Measurements from ENCODE around the gene PHAF1. TPM values are rescaled to one million over a fixed set of nuclear protein-coding genes. Genes with fewer than 3 reads are reported as not detected.

PHAF1 gene
- total and polyA plus RNA-seq, 9 donors, result 12.9 to 22.2 (median 17.8) TPM

GRCh38 chr16:67193536-67193935 is 83.8 kb downstream of the PHAF1 start:
- peaks cover 56% of the 10 kb centered on the region for H3K4me1 ChIP-seq (ENCODE audit: control insufficient read depth, insufficient read depth, low read length)

GRCh38 chr16:67194260-67194659 is 84.5 kb downstream of the PHAF1 start:
- Histone ChIP-seq H3K36me3 (ENCODE audit: control insufficient read depth, insufficient read depth, low read length) (peaks cover 53% of the 10 kb centered on the region), H3K27me3 (ENCODE audit: control insufficient read depth, insufficient read depth, low read length) (no peaks in the 10 kb centered on the region), H3K9me3 (replicated peaks; ENCODE audit: control insufficient read depth, low read depth, low read length) (no peaks in the 10 kb centered on the region), H3K4me3 (ENCODE audit: low read length) (no peak overlapping the region), H3K4me1 (ENCODE audit: control insufficient read depth, insufficient read depth, low read length) (peaks cover 54% of the 10 kb centered on the region), H3K27ac (ENCODE audit: low read length) (no peak overlapping the region)
- DNase-seq, result no peak
- WGBS (ENCODE audit: insufficient coverage), result 75% methylated on average over 1 of the region's 6 CpGs

More at GRCh38 chr16:67193536-67193935, 83.8 kb downstream of the PHAF1 start:
- H3K36me3 ChIP-seq (ENCODE audit: control insufficient read depth, insufficient read depth, low read length), result peaks cover 53% of the 10 kb centered on the region
- H3K9me3 ChIP-seq (replicated peaks; ENCODE audit: control insufficient read depth, low read depth, low read length), result no peaks in the 10 kb centered on the region
- no peak overlapping the region for H3K27ac ChIP-seq (ENCODE audit: low read length)
- H3K4me3 ChIP-seq (ENCODE audit: low read length), result no peak overlapping the region
- H3K27me3 ChIP-seq (ENCODE audit: control insufficient read depth, insufficient read depth, low read length), result no peaks in the 10 kb centered on the region
- DNase-seq, result no peak

GRCh38 chr16:67195676-67196075 is 85.9 kb downstream of the PHAF1 start:
- no peaks in the 10 kb centered on the region for H3K27me3 ChIP-seq (ENCODE audit: control insufficient read depth, insufficient read depth, low read length)
- no peak overlapping the region for H3K4me3 ChIP-seq (ENCODE audit: low read length)
- no peak overlapping the region for H3K27ac ChIP-seq (ENCODE audit: low read length)
- no peaks in the 10 kb centered on the region for H3K9me3 ChIP-seq (replicated peaks; ENCODE audit: control insufficient read depth, low read depth, low read length)
- H3K4me1 ChIP-seq (ENCODE audit: control insufficient read depth, insufficient read depth, low read length), result peaks cover 42% of the 10 kb centered on the region
- no peak for DNase-seq
- WGBS (ENCODE audit: insufficient coverage), result 86% methylated on average over 3 of the region's 5 CpGs
- peaks cover 57% of the 10 kb centered on the region for H3K36me3 ChIP-seq (ENCODE audit: control insufficient read depth, insufficient read depth, low read length)

GRCh38 chr16:67196881-67197280 is 87.1 kb downstream of the PHAF1 start:
- no peaks in the 10 kb centered on the region for H3K27me3 ChIP-seq (ENCODE audit: control insufficient read depth, insufficient read depth, low read length)
- no peaks in the 10 kb centered on the region for H3K9me3 ChIP-seq (replicated peaks; ENCODE audit: control insufficient read depth, low read depth, low read length)
- H3K36me3 ChIP-seq (ENCODE audit: control insufficient read depth, insufficient read depth, low read length), result peaks cover 66% of the 10 kb centered on the region
- H3K27ac ChIP-seq (ENCODE audit: low read length), result no peak overlapping the region
- no CpG with 5 or more reads among the region's 1 CpG for WGBS (ENCODE audit: insufficient coverage)
- H3K4me1 ChIP-seq (ENCODE audit: control insufficient read depth, insufficient read depth, low read length), result peaks cover 31% of the 10 kb centered on the region
- no peak for DNase-seq
- no peak overlapping the region for H3K4me3 ChIP-seq (ENCODE audit: low read length)

- Histone ChIP-seq H3K9me3 (replicated peaks; ENCODE audit: control insufficient read depth, low read depth, low read length) (no peaks in the 10 kb centered on the region), H3K27me3 (ENCODE audit: control insufficient read depth, insufficient read depth, low read length) (no peaks in the 10 kb centered on the region), H3K4me3 (ENCODE audit: low read length) (no peak overlapping the region), H3K4me1 (ENCODE audit: control insufficient read depth, insufficient read depth, low read length) (peaks cover 29% of the 10 kb centered on the region), H3K36me3 (ENCODE audit: control insufficient read depth, insufficient read depth, low read length) (peaks cover 74% of the 10 kb centered on the region), H3K27ac (ENCODE audit: low read length) (no peak overlapping the region)
- 67% methylated on average over 5 of the region's 6 CpGs for WGBS (ENCODE audit: insufficient coverage)
- DNase-seq, result no peak
Observed at GRCh38 chr16:67197704-67198103, 88.0 kb downstream of the PHAF1 start.

Other genes with a start within 250 kb of the PHAF1 start
- 2.7 TPM for gene PDP2, start 229.4 kb upstream of the PHAF1 start, total RNA-seq
- gene PDP2, start 229.4 kb upstream of the PHAF1 start, polyA plus RNA-seq (ENCODE audit: insufficient read depth in 1 of 8, insufficient read length in 8 of 8, low replicate concordance in 1 of 8), result 1 to 10 TPM; 1.9 to 2.6 (median 2.3) TPM
- gene CDH16, start 191.1 kb upstream of the PHAF1 start, total RNA-seq, result 0.04 TPM
- 1 to 10 TPM in 1 of 8 donors, under 1 TPM in 5, not detected in 2; 0.08 to 1.7 (median 0.13) TPM for gene CDH16, start 191.1 kb upstream of the PHAF1 start, polyA plus RNA-seq (ENCODE audit: insufficient read depth in 1 of 8, insufficient read length in 8 of 8, low replicate concordance in 1 of 8)
- gene RRAD, start 184.4 kb upstream of the PHAF1 start, total RNA-seq, result 7.3 TPM
- gene RRAD, start 184.4 kb upstream of the PHAF1 start, polyA plus RNA-seq (ENCODE audit: insufficient read depth in 1 of 8, insufficient read length in 8 of 8, low replicate concordance in 1 of 8), result 10 to 100 TPM in 3 of 8 donors, 1 to 10 TPM in 5; 6.0 to 10.7 (median 9.1) TPM
- 115 TPM for gene CIAO2B, start 175.5 kb upstream of the PHAF1 start, total RNA-seq
- gene CIAO2B, start 175.5 kb upstream of the PHAF1 start, polyA plus RNA-seq (ENCODE audit: insufficient read depth in 1 of 8, insufficient read length in 8 of 8, low replicate concordance in 1 of 8), result 100 to 1,000 TPM in 1 of 8 donors, 10 to 100 TPM in 7; 89.1 to 111 (median 94.2) TPM
- gene CES2, start 174.4 kb upstream of the PHAF1 start, total RNA-seq, result 26.1 TPM
- 10 to 100 TPM; 27.2 to 36.2 (median 31.4) TPM for gene CES2, start 174.4 kb upstream of the PHAF1 start, polyA plus RNA-seq (ENCODE audit: insufficient read depth in 1 of 8, insufficient read length in 8 of 8, low replicate concordance in 1 of 8)
- gene CES3, start 148.7 kb upstream of the PHAF1 start, total RNA-seq, result 0.22 TPM
- gene CES3, start 148.7 kb upstream of the PHAF1 start, polyA plus RNA-seq (ENCODE audit: insufficient read depth in 1 of 8, insufficient read length in 8 of 8, low replicate concordance in 1 of 8), result 1 to 10 TPM in 1 of 8 donors, under 1 TPM in 7; 0.05 to 1.3 (median 0.34) TPM
- 2.4 TPM for gene CES4A, start 121.4 kb upstream of the PHAF1 start, total RNA-seq
- gene CES4A, start 121.4 kb upstream of the PHAF1 start, polyA plus RNA-seq (ENCODE audit: insufficient read depth in 1 of 8, insufficient read length in 8 of 8, low replicate concordance in 1 of 8), result 1 to 10 TPM; 1.5 to 5.3 (median 3.2) TPM
- 40.7 TPM for gene CBFB, start 80.8 kb upstream of the PHAF1 start, total RNA-seq
- gene CBFB, start 80.8 kb upstream of the PHAF1 start, polyA plus RNA-seq (ENCODE audit: insufficient read depth in 1 of 8, insufficient read length in 8 of 8, low replicate concordance in 1 of 8), result 10 to 100 TPM; 31.6 to 70.3 (median 42.3) TPM
- gene B3GNT9, start 41.1 kb downstream of the PHAF1 start, total RNA-seq, result 15.6 TPM
- gene B3GNT9, start 41.1 kb downstream of the PHAF1 start, polyA plus RNA-seq (ENCODE audit: insufficient read depth in 1 of 8, insufficient read length in 8 of 8, low replicate concordance in 1 of 8), result 10 to 100 TPM in 6 of 8 donors, 1 to 10 TPM in 2; 7.7 to 18.8 (median 12.3) TPM
- gene TRADD, start 50.0 kb downstream of the PHAF1 start, total RNA-seq, result 4.7 TPM
- 1 to 10 TPM; 3.7 to 4.9 (median 4.2) TPM for gene TRADD, start 50.0 kb downstream of the PHAF1 start, polyA plus RNA-seq (ENCODE audit: insufficient read depth in 1 of 8, insufficient read length in 8 of 8, low replicate concordance in 1 of 8)
- 2.1 TPM for gene FBXL8, start 50.0 kb downstream of the PHAF1 start, total RNA-seq
- 1 to 10 TPM; 1.2 to 3.1 (median 2.2) TPM for gene FBXL8, start 50.0 kb downstream of the PHAF1 start, polyA plus RNA-seq (ENCODE audit: insufficient read depth in 1 of 8, insufficient read length in 8 of 8, low replicate concordance in 1 of 8)
- gene HSF4, start 54.8 kb downstream of the PHAF1 start, total RNA-seq, result 3.0 TPM
- gene HSF4, start 54.8 kb downstream of the PHAF1 start, polyA plus RNA-seq (ENCODE audit: insufficient read depth in 1 of 8, insufficient read length in 8 of 8, low replicate concordance in 1 of 8), result 1 to 10 TPM; 2.1 to 4.7 (median 3.5) TPM
- 14.7 TPM for gene NOL3, start 60.6 kb downstream of the PHAF1 start, total RNA-seq
- gene NOL3, start 60.6 kb downstream of the PHAF1 start, polyA plus RNA-seq (ENCODE audit: insufficient read depth in 1 of 8, insufficient read length in 8 of 8, low replicate concordance in 1 of 8), result 10 to 100 TPM; 18.4 to 44.7 (median 25.3) TPM
- 8.6 TPM for gene MATCAP1, start 74.0 kb downstream of the PHAF1 start, total RNA-seq
- gene MATCAP1, start 74.0 kb downstream of the PHAF1 start, polyA plus RNA-seq (ENCODE audit: insufficient read depth in 1 of 8, insufficient read length in 8 of 8, low replicate concordance in 1 of 8), result 10 to 100 TPM; 13.3 to 25.9 (median 21.1) TPM
- 7.6 TPM for gene EXOC3L1, start 80.2 kb downstream of the PHAF1 start, total RNA-seq
- 10 to 100 TPM in 5 of 8 donors, 1 to 10 TPM in 3; 7.6 to 15.5 (median 11.5) TPM for gene EXOC3L1, start 80.2 kb downstream of the PHAF1 start, polyA plus RNA-seq (ENCODE audit: insufficient read depth in 1 of 8, insufficient read length in 8 of 8, low replicate concordance in 1 of 8)
- gene E2F4, start 82.2 kb downstream of the PHAF1 start, total RNA-seq, result 28.1 TPM
- 10 to 100 TPM; 41.8 to 51.1 (median 46.7) TPM for gene E2F4, start 82.2 kb downstream of the PHAF1 start, polyA plus RNA-seq (ENCODE audit: insufficient read depth in 1 of 8, insufficient read length in 8 of 8, low replicate concordance in 1 of 8)
- 0.80 TPM for gene ELMO3, start 89.2 kb downstream of the PHAF1 start, total RNA-seq
- 1 to 10 TPM in 6 of 8 donors, under 1 TPM in 2; 0.68 to 3.3 (median 1.4) TPM for gene ELMO3, start 89.2 kb downstream of the PHAF1 start, polyA plus RNA-seq (ENCODE audit: insufficient read depth in 1 of 8, insufficient read length in 8 of 8, low replicate concordance in 1 of 8)
- 22.3 TPM for gene TMEM208, start 117.2 kb downstream of the PHAF1 start, total RNA-seq
- gene TMEM208, start 117.2 kb downstream of the PHAF1 start, polyA plus RNA-seq (ENCODE audit: insufficient read depth in 1 of 8, insufficient read length in 8 of 8, low replicate concordance in 1 of 8), result 10 to 100 TPM; 17.5 to 27.1 (median 22.1) TPM
- gene FHOD1, start 137.5 kb downstream of the PHAF1 start, total RNA-seq, result 9.7 TPM
- 10 to 100 TPM; 14.6 to 31.1 (median 21.8) TPM for gene FHOD1, start 137.5 kb downstream of the PHAF1 start, polyA plus RNA-seq (ENCODE audit: insufficient read depth in 1 of 8, insufficient read length in 8 of 8, low replicate concordance in 1 of 8)
- 0.40 TPM for gene SLC9A5, start 139.0 kb downstream of the PHAF1 start, total RNA-seq
- 1 to 10 TPM in 5 of 8 donors, under 1 TPM in 3; 0.71 to 1.8 (median 1.1) TPM for gene SLC9A5, start 139.0 kb downstream of the PHAF1 start, polyA plus RNA-seq (ENCODE audit: insufficient read depth in 1 of 8, insufficient read length in 8 of 8, low replicate concordance in 1 of 8)
- 13.2 TPM for gene PLEKHG4, start 169.6 kb downstream of the PHAF1 start, total RNA-seq
- 10 to 100 TPM in 4 of 8 donors, 1 to 10 TPM in 4; 7.6 to 12.8 (median 10.1) TPM for gene PLEKHG4, start 169.6 kb downstream of the PHAF1 start, polyA plus RNA-seq (ENCODE audit: insufficient read depth in 1 of 8, insufficient read length in 8 of 8, low replicate concordance in 1 of 8)
- 0.04 TPM for gene KCTD19, start 216.8 kb downstream of the PHAF1 start, total RNA-seq
- gene KCTD19, start 216.8 kb downstream of the PHAF1 start, polyA plus RNA-seq (ENCODE audit: insufficient read depth in 1 of 8, insufficient read length in 8 of 8, low replicate concordance in 1 of 8), result under 1 TPM; 0.09 to 0.44 (median 0.24) TPM
- gene LRRC36, start 216.9 kb downstream of the PHAF1 start, total RNA-seq, result 0.22 TPM
- gene LRRC36, start 216.9 kb downstream of the PHAF1 start, polyA plus RNA-seq (ENCODE audit: insufficient read depth in 1 of 8, insufficient read length in 8 of 8, low replicate concordance in 1 of 8), result 1 to 10 TPM in 1 of 8 donors, under 1 TPM in 6, not detected in 1; 0.21 to 2.4 (median 0.42) TPM